8988T (cell line): ENCODE results near the gene PGAM4.
"Not testable (repeated sequence)": the region's sequence is repeated elsewhere in the genome, so short reads cannot be mapped to it uniquely, and the experiment has no call there.

Experiments
- DNase-seq: peaks from one replicate; pipeline ENCODE4 v3.0.0; 2011

Gene PGAM4

DNA sequence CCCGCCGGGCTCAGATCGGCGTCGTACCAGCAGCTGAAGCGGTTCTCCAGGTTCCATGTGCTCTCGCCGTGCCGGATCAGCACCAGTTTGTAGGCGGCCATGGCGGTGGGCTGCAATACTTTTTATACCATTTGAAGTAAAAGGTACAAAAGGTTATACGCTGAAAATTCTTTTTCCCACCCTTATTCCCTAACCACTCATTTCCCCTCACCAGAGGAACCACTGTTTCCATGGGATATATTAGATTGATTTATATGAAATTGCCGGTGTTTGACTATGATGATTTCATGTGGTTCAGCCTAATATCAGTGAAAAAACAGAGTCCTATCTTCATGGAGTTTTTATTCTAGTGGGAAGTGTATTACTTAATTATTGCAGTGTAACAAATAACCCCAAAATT, at the start of gene PGAM4:
PGAM4 (minus strand) TSS at position 101 of the 400 bp plus-strand sequence; CDS start at position 101, 0 bp downstream.
- DNase-seq, result no peak

DNA sequence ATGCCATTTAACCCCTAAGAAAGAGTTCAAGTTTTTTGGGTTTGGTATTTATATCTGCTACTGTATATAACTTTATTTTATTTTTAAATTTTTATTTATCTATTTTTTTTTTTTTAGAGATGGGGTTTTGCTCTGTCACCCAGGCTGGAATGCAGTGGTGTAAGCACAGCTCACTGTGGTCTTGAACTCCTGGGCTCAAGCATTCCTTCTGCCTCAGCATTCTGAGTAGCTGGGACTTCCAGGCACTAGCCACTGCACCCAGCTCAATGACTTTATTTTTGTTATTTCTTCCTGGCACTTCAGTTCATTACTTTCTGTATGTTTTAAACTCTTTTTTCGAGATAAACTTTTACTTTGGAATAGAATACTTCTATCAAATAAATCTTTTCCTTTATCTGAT, 42.4 kb upstream of the PGAM4 start:
- no peak for DNase-seq

DNA sequence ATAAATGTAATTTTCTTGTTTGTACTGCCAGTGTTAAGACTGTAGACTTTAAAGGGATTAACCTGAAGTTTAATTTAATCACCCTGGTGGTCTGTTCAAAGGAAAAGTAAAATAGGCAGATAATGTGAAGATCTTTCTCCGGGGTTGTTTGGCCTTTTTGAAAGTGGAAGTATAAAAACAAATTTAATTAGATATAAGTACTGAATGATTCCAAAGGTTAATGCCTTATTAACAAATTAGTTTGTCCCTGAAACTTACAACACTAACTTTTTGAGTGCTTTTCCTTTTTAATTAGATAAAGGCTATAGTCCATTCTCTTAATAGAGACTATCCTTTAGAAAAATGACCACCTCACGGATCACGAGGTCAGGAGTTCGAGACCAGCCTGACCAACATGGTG, 10.4 kb upstream of the PGAM4 start:
- no peak for DNase-seq

DNA sequence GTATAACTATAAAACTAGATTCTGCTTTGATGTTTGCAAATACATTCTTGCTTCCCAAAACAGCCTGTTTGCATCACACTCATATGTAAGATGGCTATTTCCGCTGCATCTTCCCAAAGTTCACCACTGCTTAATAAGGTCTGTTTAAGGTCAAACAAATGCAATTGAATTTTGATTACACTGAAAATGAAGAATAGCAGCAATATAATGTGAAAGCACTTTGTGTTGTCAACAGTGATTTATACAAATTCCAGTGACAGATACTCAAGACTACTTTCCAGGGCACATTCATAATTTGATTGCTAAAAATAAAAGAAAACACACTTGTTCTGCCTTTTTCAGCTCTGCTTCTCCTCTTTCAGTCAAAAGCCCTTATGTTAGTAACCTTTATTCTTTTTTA, 8.1 kb upstream of the PGAM4 start:
- DNase-seq, result no peak

DNA sequence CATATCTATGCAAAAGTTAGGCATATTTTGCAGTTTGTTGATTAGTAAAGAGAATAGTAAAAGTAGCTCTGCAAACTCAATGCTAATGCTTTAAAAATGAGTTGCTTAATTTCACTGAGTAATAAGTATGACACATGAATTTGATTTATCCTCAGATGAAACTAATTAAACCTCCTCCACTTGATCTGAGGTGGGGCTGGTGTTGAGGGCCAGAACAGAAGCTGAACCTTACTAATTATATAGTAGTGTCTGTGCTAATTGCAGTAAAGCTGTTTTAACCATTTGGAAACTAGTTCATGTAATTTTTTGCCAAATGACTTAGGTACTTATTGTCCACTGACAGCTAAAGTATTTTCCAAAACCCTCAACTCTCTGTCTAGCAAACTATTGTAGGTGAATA, 7.7 kb upstream of the PGAM4 start:
- DNase-seq, result no peak

DNA sequence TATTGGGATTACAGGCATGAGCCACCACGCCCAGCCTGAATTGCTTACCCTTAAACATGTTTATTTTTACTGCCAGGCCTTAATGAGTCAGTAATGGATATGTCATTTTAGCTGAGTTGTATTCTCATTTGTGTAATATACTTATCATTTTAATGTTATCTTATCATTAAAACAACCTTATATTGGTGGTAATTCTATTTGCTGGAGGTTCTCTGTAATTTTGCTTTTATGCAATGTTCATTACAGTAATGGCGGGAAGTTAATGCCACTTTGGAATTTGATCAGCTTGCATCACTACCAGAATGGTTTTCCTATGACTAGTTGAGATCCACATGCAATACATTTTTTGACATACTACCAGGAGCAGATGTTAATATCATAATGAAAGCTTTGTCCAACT, 6.3 kb upstream of the PGAM4 start:
- DNase-seq, result no peak

DNA sequence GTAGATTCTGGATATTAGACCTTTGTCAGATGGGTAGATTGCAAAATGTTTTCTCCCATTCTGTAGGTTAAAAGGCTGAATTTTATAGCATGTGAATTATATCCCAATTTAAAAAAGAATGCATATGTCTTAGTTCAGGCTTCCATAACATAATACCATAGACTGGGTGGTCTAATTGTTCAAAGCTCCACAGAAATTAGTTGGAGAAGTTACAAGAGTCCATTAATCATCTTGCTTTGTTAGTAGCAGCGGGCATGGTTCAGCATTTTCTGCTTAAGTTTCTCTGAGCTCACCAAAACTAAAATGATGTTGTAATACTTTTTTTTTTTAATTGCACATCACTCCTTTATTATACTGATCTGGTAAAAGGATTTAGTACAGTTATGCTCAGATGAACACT, 1.8 kb downstream of the PGAM4 start:
- no peak for DNase-seq

DNA sequence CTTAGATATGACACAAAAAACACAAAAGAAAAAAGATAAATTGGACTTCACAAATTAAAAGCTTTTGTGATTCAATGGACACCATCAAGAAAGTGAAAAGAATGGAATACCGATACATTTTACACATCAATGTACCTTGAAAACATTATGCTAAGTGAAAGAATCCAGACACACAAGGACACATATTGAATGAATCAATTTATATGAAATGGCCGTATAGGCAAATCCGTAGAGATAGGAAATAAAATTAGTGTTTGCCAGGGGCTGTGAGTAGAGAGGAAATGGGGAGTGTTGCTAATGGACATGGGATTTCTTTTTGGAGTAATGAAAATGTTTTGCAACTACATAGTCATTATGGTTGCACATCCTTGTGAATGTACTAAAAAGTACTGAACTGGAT, 3.1 kb downstream of the PGAM4 start:
- DNase-seq, result no peak

DNA sequence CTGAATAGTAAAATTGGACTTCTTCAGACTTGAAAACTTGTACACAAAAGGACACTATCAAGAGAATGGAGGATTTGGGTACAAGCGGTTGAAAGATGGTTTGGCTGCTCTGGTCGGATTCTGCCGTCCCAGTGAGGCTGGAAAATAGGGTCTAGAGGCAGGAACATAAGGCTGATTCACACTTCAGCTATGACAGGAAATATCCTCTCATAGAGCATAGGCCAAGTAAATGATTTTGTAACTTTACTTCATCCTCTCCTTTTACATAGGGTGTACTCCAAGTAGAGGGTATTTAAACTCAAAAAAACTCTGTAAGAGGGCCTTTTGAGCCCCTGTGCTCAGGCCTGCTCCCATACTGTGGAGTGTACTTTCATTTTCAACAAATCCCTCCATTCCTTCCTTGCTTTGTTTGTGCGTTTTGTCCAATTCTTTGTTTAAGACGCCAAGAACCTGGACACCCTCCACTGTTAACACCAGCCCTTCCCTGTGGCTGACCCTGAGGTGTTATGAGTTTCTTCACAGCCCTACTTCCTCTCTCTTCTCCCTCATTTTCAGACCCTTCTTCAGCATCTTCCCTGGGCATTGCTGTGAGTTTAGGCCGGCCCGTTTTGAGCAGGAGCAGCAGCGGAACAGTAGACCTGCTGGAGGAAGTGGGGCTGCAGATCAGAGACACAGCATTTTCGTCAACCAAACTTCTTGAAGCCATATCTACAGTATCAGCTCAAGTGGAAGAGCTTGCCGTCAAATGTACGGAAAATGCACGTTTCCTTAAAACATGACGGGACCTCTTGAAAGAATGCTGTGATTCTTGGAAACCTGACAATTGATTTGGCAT, 7.2 kb downstream of the PGAM4 start:
- DNase-seq, result no peak

DNA sequence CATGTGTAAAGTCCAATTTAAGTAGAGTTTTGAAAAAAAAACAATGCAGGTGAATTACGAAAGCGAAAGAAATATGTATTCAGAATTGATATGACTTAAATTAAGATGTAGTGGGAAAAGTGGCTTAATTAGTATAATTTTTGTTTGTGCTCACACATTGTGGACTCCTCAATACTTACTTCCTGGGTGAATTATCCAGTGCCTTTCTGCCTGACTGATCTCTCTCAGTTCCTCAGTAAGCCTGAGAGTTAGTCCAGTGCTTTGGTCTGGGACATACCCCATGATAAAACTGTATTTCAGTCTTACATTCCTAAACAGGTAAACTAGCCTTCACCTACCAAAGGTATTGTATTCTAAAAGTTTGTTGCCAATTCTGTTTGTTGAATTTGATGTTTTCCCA, 8.4 kb downstream of the PGAM4 start:
- DNase-seq, result no peak

DNA sequence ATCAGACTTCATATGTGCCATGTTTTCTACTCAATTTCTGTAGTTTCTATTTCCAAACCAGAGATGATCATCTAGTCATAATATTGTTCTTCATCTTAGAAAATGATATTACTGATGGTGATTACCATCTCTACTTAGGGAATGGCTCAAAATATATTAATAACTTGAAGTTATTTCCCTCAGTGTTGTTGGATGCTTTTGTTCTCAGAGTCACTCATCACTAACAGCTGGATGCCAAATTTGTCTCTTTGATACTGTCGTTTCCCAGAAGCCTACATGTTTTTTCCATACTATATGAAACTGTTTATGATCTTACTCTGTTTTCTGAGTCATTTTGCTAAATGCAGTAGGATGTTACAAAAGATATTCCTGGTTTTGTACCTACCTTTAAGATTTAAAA, 8.9 kb downstream of the PGAM4 start:
- no peak for DNase-seq

DNA sequence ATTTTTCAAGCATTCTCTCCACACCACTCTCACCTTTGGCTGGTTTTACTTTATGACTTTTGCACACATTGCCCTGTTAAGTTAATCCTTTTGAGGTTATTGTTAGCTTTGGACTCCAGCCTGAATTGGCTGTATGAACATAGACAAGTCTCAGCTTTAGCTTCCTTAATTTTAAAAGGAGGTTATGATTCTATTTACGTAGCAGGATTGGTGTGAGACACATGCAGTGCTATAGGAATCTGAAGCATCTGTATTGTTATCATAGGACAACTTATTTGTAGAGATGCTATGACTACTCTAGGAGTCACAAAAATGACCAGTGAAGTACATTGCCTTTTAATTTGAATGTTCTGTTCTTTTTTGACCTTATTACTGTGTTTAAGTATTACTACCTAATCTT, 15.7 kb downstream of the PGAM4 start:
- no peak for DNase-seq

DNA sequence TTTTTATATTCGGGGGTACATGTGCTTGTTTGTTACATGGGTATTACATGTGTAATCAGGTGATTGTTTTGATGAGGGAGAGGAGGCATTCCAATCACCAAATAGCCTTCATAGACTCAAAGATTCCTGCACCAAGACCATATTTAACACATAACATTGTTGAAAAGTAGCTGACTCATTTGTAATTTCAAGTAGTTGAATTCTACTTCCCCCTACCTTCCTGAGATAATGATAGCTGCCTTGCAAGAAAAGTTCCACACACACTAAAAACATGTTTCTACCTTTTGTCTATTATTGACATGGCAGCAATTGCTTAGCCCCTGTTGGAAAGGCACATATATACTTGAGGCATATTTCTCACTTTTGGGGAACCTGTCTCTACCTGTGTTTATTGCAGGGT, 16.1 kb downstream of the PGAM4 start:
- DNase-seq, result no peak

DNA sequence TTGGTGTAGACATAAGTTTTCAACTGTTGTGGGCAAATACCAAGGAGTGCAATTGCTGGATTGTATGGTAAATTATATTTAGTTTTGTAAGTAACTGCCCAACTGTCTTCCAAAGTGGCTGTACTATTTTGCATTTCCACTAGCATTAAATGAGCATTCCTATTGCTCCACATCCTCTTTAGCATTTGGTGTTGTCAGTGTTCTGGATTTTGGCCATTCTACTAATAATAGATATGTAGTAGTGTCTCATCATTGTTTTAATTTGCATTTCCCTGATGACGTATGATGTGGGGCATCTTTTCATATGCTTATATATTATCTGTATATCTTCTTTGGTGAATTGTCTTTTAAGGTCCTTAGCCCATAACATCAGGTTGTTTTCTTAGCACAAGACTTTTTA, 17.3 kb downstream of the PGAM4 start:
- no peak for DNase-seq

DNA sequence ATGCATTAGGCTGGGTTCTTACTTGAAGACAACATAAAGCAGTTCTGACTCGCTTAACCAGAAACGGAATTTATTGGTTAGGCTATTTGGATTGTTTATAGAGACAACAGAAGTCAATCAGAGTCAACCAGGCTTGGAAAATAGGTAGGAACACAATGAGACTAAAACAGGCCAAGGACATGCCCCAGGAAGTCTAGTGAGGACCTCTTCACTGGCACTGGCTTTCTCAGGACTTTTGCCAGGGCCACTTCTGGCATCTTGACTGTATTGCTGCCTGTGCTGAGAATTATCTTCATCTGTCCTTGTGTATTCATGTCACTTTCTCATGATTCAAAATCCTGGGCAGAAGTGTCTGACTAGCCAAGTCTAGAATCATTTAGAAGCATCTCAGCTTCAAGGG, 19.6 kb downstream of the PGAM4 start:
- no peak for DNase-seq

DNA sequence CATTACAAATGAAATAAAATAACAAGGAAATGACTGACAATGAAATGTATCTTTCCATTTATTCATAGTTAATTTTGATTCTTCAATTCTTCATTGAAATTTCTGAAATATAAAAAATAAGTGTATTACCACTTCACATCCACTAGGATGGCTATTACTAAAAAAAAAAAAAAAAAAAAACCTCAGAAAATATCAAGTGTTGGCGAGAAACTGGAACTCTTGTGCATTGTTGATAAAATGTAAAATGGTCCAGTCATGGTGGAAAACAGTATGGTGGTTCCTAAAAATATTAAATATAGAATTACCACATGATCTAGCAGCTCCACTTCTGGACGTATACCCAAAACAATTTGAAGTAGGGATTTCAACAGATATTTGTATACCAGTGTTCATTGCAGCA, 22.9 kb downstream of the PGAM4 start:
- DNase-seq, result no peak

DNA sequence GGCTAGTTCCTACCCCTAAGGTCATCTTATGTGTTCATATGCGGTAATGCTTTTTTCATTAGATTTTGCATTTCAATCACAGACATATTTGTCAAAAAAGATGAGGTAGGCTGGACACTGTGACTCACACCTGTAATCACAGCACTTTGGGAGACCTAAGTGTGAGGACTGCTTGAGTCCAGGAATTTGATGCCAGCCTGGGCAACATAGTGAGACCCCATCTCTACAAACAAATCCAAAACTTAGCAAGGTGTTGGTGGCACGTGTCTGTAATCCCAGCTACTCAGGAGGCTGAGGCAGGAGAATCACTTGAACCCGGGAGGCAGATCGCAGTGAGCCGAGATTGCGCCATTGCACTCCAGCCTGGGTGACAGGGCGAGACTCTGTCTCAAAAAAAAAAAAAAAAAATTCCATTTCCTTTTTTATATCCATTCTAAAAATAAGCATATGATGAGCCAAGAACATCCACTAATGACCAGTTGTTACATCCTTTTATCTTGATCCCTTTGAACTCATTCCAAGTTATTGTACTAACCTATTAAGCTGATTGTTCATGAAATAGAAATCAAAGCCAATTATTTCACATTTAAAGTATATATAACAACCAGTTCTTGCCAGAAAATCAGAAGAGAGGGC, 23.4 kb downstream of the PGAM4 start:
- no peak for DNase-seq

DNA sequence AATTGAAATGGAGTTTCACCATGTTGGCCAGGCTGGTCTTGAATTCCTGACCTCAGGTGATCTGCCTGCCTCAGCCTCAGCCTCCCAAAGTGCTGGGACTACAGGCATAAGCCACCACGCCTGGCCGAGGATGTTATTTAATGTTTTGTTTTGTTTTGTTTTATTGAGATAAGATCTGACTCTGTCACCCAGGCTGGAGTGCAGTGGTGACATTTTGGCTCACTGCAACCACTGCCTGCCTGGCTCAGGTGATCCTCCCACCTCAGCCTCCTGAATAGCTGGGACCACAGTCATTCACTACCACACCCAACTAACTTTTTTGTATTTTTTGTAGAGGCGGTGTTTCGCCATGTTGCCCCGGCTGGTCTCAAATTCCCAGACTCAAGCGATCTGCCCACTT, 24.4 kb downstream of the PGAM4 start:
- DNase-seq, result not testable (repeated sequence)

DNA sequence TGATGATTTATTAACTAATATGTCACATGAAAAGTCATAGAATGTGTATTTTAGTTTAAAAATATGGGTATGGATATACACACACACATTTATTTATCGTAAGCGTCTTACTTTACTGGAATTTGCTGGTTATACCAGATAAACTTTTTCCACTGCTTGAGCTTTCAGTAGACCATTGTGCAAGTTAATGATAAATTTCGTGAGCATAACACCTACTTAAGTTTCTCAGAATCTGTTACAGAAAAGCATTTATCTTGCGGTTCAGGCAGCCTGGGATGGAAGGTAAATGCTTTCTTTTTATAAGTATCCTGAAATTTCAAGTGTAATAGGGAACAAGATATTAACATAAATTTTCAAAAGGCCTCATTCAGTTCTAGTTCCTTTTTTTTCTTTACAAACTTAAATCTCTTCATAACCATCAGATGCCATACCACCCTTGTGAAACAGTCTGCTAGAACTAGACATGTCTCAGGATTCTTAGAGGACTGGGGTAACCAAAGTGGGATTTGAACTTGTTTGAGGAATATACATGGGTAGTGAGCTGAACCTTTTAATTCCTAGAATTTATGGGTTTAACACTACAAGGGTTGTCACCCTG, 31.3 kb downstream of the PGAM4 start:
- no peak for DNase-seq

DNA sequence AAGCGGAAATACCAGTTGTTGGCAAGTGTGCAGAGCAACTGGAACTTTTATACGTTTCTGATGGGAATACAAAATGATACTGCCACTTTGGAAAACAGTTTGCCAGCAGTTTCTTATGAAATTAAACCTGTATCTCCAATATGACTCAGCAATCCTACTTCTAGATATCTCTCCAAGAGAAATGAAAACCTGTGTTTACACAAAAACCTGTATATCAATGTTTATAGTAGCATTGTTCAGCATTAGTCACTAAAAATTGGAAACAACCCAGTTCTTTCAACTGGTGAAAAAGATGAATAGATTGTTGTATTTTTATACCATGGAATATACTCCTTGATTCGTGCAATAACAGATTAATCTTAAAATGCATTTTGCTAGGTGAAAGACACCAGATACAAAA, 32.1 kb downstream of the PGAM4 start:
- no peak for DNase-seq

DNA sequence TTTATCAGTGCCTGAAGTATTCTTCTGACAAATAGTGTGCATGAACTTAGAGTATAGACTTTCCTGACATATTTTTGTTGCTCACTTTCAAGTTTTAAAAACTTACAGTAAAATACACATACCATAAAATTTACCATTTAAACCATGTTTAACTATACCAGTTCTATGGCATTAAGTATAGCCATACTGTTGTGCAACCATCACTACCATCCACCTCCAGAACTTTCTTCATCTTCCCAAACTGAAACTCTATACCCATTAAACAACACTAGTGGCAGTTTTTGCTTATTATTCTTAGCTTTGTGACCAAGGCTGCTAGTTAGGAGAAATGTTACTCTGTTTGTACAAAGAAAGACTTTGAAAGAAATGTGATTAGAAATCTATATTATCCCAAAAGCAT, 33.1 kb downstream of the PGAM4 start:
- DNase-seq, result no peak

DNA sequence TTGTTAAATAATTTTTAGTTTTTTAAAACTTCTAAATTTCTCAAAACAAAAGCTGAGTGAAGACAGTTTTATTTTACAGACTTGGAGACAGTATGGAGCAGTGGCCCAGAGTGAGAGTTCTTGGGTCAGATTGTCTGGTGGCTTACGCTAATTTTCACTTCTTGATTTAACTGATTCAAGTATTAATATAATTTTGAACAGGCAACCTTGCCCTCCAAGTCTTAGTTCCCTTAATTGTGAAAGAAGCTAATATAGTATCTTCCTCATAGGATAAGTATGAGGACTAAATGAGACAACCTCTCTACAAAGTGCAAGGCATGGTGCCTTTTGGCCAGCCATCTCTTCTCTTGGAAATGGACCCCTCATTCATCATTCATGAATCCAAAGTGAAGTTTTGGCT, 33.6 kb downstream of the PGAM4 start:
- no peak for DNase-seq

DNA sequence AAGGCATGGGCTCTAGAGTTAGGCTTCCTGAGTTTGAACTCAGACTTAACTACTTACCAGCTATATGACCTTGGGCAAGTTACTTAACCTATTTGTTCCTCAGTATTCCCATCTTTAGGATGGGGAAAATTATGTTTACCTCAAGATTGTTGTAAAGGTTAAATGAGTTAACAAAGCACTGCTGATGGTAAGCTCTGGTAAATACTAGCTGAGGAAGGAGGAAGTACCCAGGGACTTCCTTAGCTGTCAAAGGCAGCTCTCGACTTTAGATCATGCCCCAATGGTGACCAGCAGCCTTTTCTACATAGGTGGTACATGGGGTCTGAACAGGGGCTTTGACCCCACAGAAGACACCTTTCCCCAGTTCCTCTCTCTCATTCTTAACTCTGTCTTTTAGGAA, 38.9 kb downstream of the PGAM4 start:
- DNase-seq, result no peak

DNA sequence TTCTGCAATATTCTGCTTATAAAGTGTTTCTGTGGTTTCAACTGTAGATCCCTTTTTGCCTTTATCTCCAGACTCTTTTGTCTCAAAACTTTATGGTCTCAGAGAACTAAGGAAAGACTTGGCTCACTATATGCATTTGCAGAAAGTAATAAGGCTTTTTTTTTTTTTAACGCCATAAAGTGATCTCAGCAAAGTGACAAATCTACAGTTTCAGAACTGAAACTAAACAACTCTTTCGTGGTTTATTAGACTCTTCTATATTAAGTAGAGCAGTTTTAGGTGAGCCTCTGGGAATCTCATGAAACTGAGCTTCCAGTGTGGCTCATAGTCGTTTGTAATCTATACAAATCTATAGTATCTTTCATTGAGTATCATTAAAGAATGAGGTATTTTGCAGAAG, 43.7 kb downstream of the PGAM4 start:
- no peak for DNase-seq
